ENCODE measurements around the gene BACH2.

DNA sequence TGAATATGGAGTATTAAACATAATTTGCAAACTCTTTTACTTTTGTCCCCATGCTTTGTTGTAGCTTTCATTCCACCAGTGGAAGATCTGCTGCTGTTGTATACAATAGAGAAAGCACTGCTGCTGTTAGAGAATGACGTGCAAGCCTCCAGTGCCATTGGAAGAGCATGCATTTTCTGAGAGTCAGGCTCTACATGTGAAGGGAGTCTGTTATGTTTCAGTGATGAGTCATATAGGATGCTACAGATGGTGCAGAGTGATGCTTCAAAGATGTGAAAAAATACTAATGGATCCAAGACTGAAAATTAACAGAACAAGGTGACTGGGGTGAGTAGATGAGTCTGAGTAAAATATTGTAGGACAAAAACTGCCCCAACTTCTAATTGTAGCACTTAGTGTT, 22.4 kb upstream of the BACH2 start:
- TF ChIP-seq POLR2A (IDR thresholded peaks at IDR 0.05) = no peak
- no peak for TF ChIP-seq CTCF (IDR thresholded peaks at IDR 0.05 in 4 of 5, conservative IDR thresholded peaks at IDR 0.05 in 1 of 5)
